Measurements from ENCODE around the gene GBP3.

DNA sequence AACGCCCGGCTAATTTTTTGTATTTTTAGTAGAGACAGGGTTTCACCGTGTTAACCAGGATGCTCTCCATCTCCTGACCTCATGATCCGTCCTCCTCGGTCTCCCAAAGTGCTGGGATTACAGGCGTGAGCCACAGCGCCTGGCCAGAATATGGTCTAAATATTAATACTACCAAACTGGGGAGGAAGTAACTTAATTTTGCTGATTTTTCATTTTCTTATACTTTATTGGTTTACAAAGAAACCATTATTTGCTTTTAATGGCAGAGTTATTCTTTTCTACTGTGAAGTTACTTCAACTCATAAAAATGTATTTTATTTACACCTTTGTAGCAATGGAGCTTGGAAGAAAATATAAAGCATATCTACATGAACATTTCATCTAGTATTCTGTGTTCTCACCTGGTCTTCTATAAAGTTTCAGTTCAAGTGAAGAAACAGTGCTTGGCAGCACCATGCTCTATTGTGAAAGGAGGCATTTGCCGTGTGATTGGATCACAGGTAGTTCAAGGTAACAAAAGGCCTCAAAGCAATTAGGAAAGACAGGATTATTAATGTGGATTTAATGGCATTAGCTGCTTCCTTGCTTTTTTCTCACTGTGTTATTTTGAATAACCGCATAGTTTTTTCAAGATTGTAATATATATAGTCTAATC is 28.8 kb upstream of the GBP3 start:
- TF ChIP-seq, protein P1, sequence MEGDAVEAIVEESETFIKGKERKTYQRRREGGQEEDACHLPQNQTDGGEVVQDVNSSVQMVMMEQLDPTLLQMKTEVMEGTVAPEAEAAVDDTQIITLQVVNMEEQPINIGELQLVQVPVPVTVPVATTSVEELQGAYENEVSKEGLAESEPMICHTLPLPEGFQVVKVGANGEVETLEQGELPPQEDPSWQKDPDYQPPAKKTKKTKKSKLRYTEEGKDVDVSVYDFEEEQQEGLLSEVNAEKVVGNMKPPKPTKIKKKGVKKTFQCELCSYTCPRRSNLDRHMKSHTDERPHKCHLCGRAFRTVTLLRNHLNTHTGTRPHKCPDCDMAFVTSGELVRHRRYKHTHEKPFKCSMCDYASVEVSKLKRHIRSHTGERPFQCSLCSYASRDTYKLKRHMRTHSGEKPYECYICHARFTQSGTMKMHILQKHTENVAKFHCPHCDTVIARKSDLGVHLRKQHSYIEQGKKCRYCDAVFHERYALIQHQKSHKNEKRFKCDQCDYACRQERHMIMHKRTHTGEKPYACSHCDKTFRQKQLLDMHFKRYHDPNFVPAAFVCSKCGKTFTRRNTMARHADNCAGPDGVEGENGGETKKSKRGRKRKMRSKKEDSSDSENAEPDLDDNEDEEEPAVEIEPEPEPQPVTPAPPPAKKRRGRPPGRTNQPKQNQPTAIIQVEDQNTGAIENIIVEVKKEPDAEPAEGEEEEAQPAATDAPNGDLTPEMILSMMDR (IDR thresholded peaks at IDR 0.05) = no peak
- no peak for TF ChIP-seq EP300 (IDR thresholded peaks at IDR 0.05)
- no peak for TF ChIP-seq POLR2A (IDR thresholded peaks at IDR 0.05)
